HepG2 (cell line): ENCODE results near the gene EEFSEC. TPM values are rescaled to one million over a fixed set of nuclear protein-coding genes. Genes with fewer than 3 reads are reported as not detected.

Source experiments
- ATAC-seq: fragments of 200-7000 bp; cut with Tn5 transposase; 3 replicates; pipeline ENCODE4 v1.9.1; 2020; ENCODE audit warnings: mild to moderate bottlenecking, moderate library complexity
- BruUV-seq: library from RNA; stranded (reverse); fragments of 400-500 nt; replicated peaks from 2 replicates; lab custom pipeline; 2021; lab: Mats Ljungman, UMichigan
- CTCF ChIA-PET: fragments of 300-600 bp; formaldehyde crosslinking; extraction: SDS; loops from one replicate; lab custom pipeline; 2021; ENCODE audit warnings: low total read pairs, inconsistent platforms, low intra/inter-chr PET ratio; lab: Yijun Ruan, JAX
- POLR2A ChIA-PET: fragments of 350-600 bp; sonication (Branson Sonifier 250); formaldehyde crosslinking; loops from one replicate; lab custom pipeline; 2020; ENCODE audit warnings: antibody characterized with exemption, inconsistent platforms; lab: Yijun Ruan, JAX
- DNase-seq: peaks from one replicate; pipeline ENCODE4 v3.0.0-alpha.2; 2015; ENCODE audit warnings: low spot score
- FAIRE-seq: peaks from 3 replicates; lab custom pipeline; 2011; peaks lifted over from hg19 to GRCh38; lab: Jason Lieb, UNC
- H2AFZ ChIP-seq: one replicate; pipeline ENCODE4 v1.6.1; 2011; ENCODE audit warnings: low read length, inconsistent platforms
- H3K27ac ChIP-seq: fragments of 300-600 bp; 3 replicates; pipeline ENCODE4 v1.8.0; 2011; ENCODE audit warnings: mixed run types, mild to moderate bottlenecking, mixed read lengths, low read length, inconsistent platforms; ENCODE audit not compliant: insufficient read depth; ENCODE audit errors: extremely low read length
- H3K27me3 ChIP-seq, 2 experiments: fragments of 200-600 bp in 1 of 2; 2 replicates in 1 of 2; 3 replicates in 1 of 2; pipeline versions ENCODE4 v1.6.0 to v1.8.0; 2011; ENCODE audit warnings: low read length in 2 of 2, mild to moderate bottlenecking in 2 of 2, moderate library complexity in 2 of 2, inconsistent platforms in 1 of 2; ENCODE audit not compliant: insufficient read depth in 2 of 2, control insufficient read depth in 1 of 2
- H3K36me3 ChIP-seq, 2 experiments: fragments of 200-600 bp in 1 of 2; replicated peaks in 1 of 2; 2 replicates in 1 of 2; 3 replicates in 1 of 2; pipeline versions ENCODE4 v1.5.1 to v1.8.0; 2011; ENCODE audit warnings: low read length in 2 of 2, inconsistent platforms in 1 of 2; ENCODE audit not compliant: insufficient read depth in 2 of 2, control insufficient read depth in 1 of 2
- H3K4me1 ChIP-seq: 2 replicates; pipeline ENCODE4 v1.5.1; 2012; ENCODE audit warnings: low read length, inconsistent platforms; ENCODE audit not compliant: insufficient read depth
- H3K4me2 ChIP-seq: 2 replicates; pipeline ENCODE4 v1.6.0; 2011; ENCODE audit warnings: low read depth, low read length, inconsistent platforms
- H3K4me3 ChIP-seq, 3 experiments: fragments of 200-600 bp in 1 of 3; sonication (generic), shearing (Covaris generic) in 1 of 3; replicated peaks in 1 of 3; 2 replicates each; pipeline ENCODE4 v1.5.1; 2011 to 2016; ENCODE audit warnings: low read length in 3 of 3, inconsistent platforms in 2 of 3, low read depth in 2 of 3, mild to moderate bottlenecking in 2 of 3, control low read depth in 1 of 3, mixed read lengths in 1 of 3; ENCODE audit not compliant: insufficient read depth in 1 of 3
- H3K79me2 ChIP-seq: one replicate; pipeline ENCODE4 v1.6.1; 2011; ENCODE audit warnings: low read length, inconsistent platforms; ENCODE audit not compliant: insufficient read depth
- H3K9ac ChIP-seq: 2 replicates; pipeline ENCODE4 v1.6.0; 2011; ENCODE audit warnings: mild to moderate bottlenecking, low read depth, low read length, inconsistent platforms; ENCODE audit not compliant: insufficient read depth
- H3K9me3 ChIP-seq: 2 replicates; pipeline ENCODE4 v1.5.1; 2012; ENCODE audit warnings: mild to moderate bottlenecking, low read length
- H4K20me1 ChIP-seq: 2 replicates; pipeline ENCODE4 v1.6.0; 2011; ENCODE audit warnings: inconsistent platforms, mild to moderate bottlenecking, low read length, moderate library complexity; ENCODE audit not compliant: insufficient read depth
- HNF4A ChIP-seq: sonication (generic); formaldehyde crosslinking; IDR thresholded peaks from 2 replicates; pipeline ENCODE4 v1.4.0; 2020; ENCODE audit warnings: missing genetic modification reagents
- JUN ChIP-seq: sonication (generic); formaldehyde crosslinking; IDR thresholded peaks from 2 replicates; pipeline ENCODE4 v1.4.0; 2020; ENCODE audit warnings: mild to moderate bottlenecking, missing genetic modification reagents
- MTA3 ChIP-seq: sonication (generic); formaldehyde crosslinking; IDR thresholded peaks from 2 replicates; pipeline ENCODE4 v1.4.0; 2020; ENCODE audit warnings: missing genetic modification reagents
- NR2F2 ChIP-seq: IDR thresholded peaks from 2 replicates; pipeline ENCODE4 v1.6.1; 2012; ENCODE audit warnings: low read depth, inconsistent platforms, borderline replicate concordance
- SMAD9 ChIP-seq: sonication (generic); formaldehyde crosslinking; IDR thresholded peaks from 2 replicates; pipeline ENCODE4 v1.5.1; 2020; ENCODE audit warnings: mild to moderate bottlenecking, missing genetic modification reagents
- SOX6 ChIP-seq, 2 experiments: fragments of 450-650 bp in 1 of 2; sonication (generic) in 1 of 2; formaldehyde crosslinking in 1 of 2; IDR thresholded peaks; 2 replicates each; pipeline versions ENCODE4 v1.4.0 to v1.6.1; 2017 to 2020; ENCODE audit warnings: antibody characterized with exemption in 1 of 2, mild to moderate bottlenecking in 1 of 2, missing genetic modification reagents in 1 of 2
- SPEN ChIP-seq: sonication (generic); formaldehyde crosslinking; IDR thresholded peaks from 2 replicates; pipeline ENCODE4 v1.5.1; 2020; ENCODE audit warnings: low read depth, mild to moderate bottlenecking, missing genetic modification reagents
- U2AF2 ChIP-seq: fragments of 200-400 bp; formaldehyde crosslinking; IDR thresholded peaks from 2 replicates; pipeline ENCODE4 v1.6.1; 2017; ENCODE audit warnings: low read depth, mild to moderate bottlenecking, low read length
- ZNF850 ChIP-seq: sonication (generic); formaldehyde crosslinking; conservative IDR thresholded peaks from 2 replicates; pipeline ENCODE4 v1.9.0; 2021; ENCODE audit warnings: mild to moderate bottlenecking, missing genetic modification reagents
- WGBS: methylation state at CpG from one replicate; pipeline ENCODE4 v1.1.6; 2017; ENCODE audit warnings: low lambda C conversion rate; 5-methylcytosine and 5-hydroxymethylcytosine counted together
- in situ Hi-C: cut with HindIII; loops from 2 replicates; pipeline ENCODE4 v1.10.0; 2017; ENCODE audit warnings: low pct_unique_long_range_greater_than_20kb; ENCODE audit not compliant: extremely low pct_ligation_motif_present
- intact Hi-C: fragments of 100-400 bp; cut with micrococcal nuclease; formaldehyde crosslinking; loops from one replicate; pipeline ENCODE4 v1.10.0; 2022; ENCODE audit not compliant: unreplicated experiment
- polyA plus RNA-seq, 8 experiments: library from polyadenylated mRNA; depleted of rRNA in 3 of 8; stranded (reverse) in 7 of 8; unstranded in 1 of 8; fragments of >200 nt; fragmentation: Illumina TruSeq in 4 of 8; extraction: Trizol in 4 of 8; gene quantifications; 2 replicates each; pipeline versions ENCODE4 v1.2.1 to v1.2.3, GENCODE V29; 2011 to 2016; ENCODE audit warnings: low read depth in 4 of 8, missing spikeins in 1 of 8, mixed read lengths in 1 of 8; ENCODE audit not compliant: insufficient read depth in 1 of 8
- total RNA-seq, 5 experiments: library from RNA; depleted of rRNA; stranded (reverse); fragments of >200 nt; fragmentation: Illumina TruSeq; extraction: Trizol; gene quantifications; 2 replicates each; pipeline ENCODE4 v1.2.3, GENCODE V29; 2016; ENCODE audit warnings: low read depth in 1 of 5
- TF ChIP-seq, protein P1 (sequence below): sonication (generic); formaldehyde crosslinking; IDR thresholded peaks from 2 replicates; pipeline ENCODE4 v1.8.1; 2022; ENCODE audit warnings: mild to moderate bottlenecking, missing genetic modification reagents
- TF ChIP-seq, protein P2 (sequence below): IDR thresholded peaks from 2 replicates; pipeline ENCODE4 v1.6.1; 2016; ENCODE audit warnings: missing compliant biosample characterization, missing genetic modification reagents, borderline replicate concordance
- TF ChIP-seq, protein P3 (sequence below): sonication (generic); formaldehyde crosslinking; IDR thresholded peaks from 2 replicates; pipeline ENCODE4 v1.9.0; 2021; ENCODE audit warnings: missing genetic modification reagents, mild to moderate bottlenecking, borderline replicate concordance
- TF ChIP-seq, protein P4 (sequence below): sonication (generic); formaldehyde crosslinking; IDR thresholded peaks from 2 replicates; pipeline ENCODE4 v1.4.0; 2020; ENCODE audit warnings: mild to moderate bottlenecking, missing genetic modification reagents

The EEFSEC gene
- total and polyA plus RNA-seq, 2 of the 13 experiments (the other 11 are each of a cell fraction or from before 2014, with no cell fraction given), result 6.4 to 24.2 TPM

DNA sequence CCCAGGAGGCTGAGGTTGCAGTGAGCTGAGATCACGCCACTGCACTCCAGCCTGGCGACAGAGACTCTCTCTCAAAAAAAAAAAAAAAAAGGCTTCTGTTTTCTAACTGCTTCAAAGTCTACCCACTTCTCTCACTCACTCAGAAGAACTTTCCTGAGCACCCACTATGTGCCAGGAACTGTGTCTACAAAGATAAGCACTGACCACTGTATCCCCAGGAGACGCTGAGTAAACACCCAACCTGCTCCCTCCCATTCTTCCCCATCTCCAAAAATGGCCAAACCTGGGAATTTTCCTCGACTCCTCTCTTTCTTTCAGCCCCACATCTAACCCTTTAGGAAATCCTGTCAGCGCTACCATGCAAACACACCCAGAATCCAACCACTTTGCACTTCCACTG, 42.1 kb upstream of the EEFSEC start:
- H4K20me1 ChIP-seq, result no peaks in the 10 kb centered on the region
- POLR2A ChIA-PET, result interaction anchor here (1.9 kb wide), 1 partner anchor 13 kb away, joined by 5 read pairs; the partner anchor contains the start of gene RUVBL1
- in situ Hi-C loops (no loop called here), intact Hi-C loops (no loop called here)
- BruUV-seq, result no TSS peak
- 97% methylated on average over 5 of the region's 5 CpGs for WGBS
- ATAC-seq, result no peak
- H3K27me3 ChIP-seq, result no peaks in the 10 kb centered on the region
- H3K4me3 ChIP-seq, result no peak overlapping the region
- no peak overlapping the region for H3K4me2 ChIP-seq
- no peaks in the 10 kb centered on the region for H3K4me1 ChIP-seq
- TF ChIP-seq SMAD9 (CRISPR knock-in tag), result no peak
- no peak for FAIRE-seq
- peaks cover 14 to 63% of the 10 kb centered on the region in 2 experiments for H3K36me3 ChIP-seq
- DNase-seq, result no peak
- H3K27ac ChIP-seq, result no peak overlapping the region
- H2AFZ ChIP-seq, result no peak overlapping the region
- H3K79me2 ChIP-seq, result no peaks in the 10 kb centered on the region
- H3K9me3 ChIP-seq, result no peaks in the 10 kb centered on the region
- CTCF ChIA-PET, result no interaction called here
- H3K9ac ChIP-seq, result no peak overlapping the region

DNA sequence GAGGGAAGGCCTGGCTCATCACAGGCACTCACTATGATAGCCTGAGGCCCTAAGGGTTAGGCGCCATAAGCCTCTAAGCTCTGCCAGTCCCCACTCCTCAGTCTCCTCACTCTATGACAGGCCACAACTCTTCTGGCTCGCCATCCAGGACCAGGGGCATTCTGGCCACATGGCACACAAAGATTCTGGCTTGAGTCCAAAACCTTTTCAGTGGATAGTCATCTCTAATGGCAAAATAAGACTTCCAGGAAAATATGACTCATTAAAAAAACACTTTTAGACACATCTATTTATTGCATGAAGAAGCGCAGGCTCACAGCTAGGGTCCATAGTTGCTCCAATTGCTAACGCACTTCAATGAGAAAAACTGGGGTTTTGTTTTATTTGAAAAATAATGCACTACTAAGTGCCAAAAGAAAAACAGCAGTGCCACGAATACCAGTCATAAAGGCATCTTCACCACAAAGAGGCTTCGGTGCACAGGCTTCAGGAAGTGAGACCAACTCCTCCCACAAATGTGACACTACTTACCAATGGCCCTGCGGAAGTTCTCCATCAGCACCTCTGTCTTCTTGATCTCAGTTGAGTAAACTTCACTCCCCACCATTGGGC, 40.8 kb upstream of the EEFSEC start:
- no peak for ATAC-seq
- CTCF ChIA-PET, result no interaction called here
- no peak for TF ChIP-seq ZNF850 (CRISPR knock-in tag)
- no peak for TF ChIP-seq NR2F2
- TF ChIP-seq, protein P1, sequence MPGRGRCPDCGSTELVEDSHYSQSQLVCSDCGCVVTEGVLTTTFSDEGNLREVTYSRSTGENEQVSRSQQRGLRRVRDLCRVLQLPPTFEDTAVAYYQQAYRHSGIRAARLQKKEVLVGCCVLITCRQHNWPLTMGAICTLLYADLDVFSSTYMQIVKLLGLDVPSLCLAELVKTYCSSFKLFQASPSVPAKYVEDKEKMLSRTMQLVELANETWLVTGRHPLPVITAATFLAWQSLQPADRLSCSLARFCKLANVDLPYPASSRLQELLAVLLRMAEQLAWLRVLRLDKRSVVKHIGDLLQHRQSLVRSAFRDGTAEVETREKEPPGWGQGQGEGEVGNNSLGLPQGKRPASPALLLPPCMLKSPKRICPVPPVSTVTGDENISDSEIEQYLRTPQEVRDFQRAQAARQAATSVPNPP (CRISPR knock-in tag), result no peak
- no peak for TF ChIP-seq HNF4A (CRISPR knock-in tag)
- TF ChIP-seq, protein P2, sequence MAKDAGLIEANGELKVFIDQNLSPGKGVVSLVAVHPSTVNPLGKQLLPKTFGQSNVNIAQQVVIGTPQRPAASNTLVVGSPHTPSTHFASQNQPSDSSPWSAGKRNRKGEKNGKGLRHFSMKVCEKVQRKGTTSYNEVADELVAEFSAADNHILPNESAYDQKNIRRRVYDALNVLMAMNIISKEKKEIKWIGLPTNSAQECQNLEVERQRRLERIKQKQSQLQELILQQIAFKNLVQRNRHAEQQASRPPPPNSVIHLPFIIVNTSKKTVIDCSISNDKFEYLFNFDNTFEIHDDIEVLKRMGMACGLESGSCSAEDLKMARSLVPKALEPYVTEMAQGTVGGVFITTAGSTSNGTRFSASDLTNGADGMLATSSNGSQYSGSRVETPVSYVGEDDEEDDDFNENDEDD, result no peak
- no peak for TF ChIP-seq SOX6 (IDR thresholded peaks at IDR 0.05)
- TF ChIP-seq SOX6 (CRISPR knock-in tag; IDR thresholded peaks at IDR 0.05), result no peak
- TF ChIP-seq, protein P3, sequence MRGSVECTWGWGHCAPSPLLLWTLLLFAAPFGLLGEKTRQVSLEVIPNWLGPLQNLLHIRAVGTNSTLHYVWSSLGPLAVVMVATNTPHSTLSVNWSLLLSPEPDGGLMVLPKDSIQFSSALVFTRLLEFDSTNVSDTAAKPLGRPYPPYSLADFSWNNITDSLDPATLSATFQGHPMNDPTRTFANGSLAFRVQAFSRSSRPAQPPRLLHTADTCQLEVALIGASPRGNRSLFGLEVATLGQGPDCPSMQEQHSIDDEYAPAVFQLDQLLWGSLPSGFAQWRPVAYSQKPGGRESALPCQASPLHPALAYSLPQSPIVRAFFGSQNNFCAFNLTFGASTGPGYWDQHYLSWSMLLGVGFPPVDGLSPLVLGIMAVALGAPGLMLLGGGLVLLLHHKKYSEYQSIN, result no peak
- no peak for TF ChIP-seq U2AF2
- TF ChIP-seq MTA3, result no peak
- TF ChIP-seq, protein P4, sequence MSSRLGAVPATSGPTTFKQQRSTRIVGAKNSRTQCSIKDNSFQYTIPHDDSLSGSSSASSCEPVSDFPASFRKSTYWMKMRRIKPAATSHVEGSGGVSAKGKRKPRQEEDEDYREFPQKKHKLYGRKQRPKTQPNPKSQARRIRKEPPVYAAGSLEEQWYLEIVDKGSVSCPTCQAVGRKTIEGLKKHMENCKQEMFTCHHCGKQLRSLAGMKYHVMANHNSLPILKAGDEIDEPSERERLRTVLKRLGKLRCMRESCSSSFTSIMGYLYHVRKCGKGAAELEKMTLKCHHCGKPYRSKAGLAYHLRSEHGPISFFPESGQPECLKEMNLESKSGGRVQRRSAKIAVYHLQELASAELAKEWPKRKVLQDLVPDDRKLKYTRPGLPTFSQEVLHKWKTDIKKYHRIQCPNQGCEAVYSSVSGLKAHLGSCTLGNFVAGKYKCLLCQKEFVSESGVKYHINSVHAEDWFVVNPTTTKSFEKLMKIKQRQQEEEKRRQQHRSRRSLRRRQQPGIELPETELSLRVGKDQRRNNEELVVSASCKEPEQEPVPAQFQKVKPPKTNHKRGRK (CRISPR knock-in tag), result no peak
- TF ChIP-seq JUN (CRISPR knock-in tag), result no peak
- TF ChIP-seq SPEN, result no peak

More for the DNA sequence above, 40.8 kb upstream of the EEFSEC start:
- no peaks in the 10 kb centered on the region for H4K20me1 ChIP-seq
- H3K9me3 ChIP-seq, result no peaks in the 10 kb centered on the region
- H3K27me3 ChIP-seq, result no peaks in the 10 kb centered on the region
- H3K4me3 ChIP-seq, result no peak overlapping the region
- no TSS peak for BruUV-seq
- H3K9ac ChIP-seq, result no peak overlapping the region
- in situ Hi-C loops, result no loop called here
- WGBS, result 94% methylated on average over 6 of the region's 7 CpGs
- H3K4me1 ChIP-seq, result no peaks in the 10 kb centered on the region
- H3K79me2 ChIP-seq, result peaks cover under 1% of the 10 kb centered on the region
- peaks cover 16 to 56% of the 10 kb centered on the region in 2 experiments for H3K36me3 ChIP-seq
- POLR2A ChIA-PET, result interaction anchor here (1.9 kb wide), 1 partner anchor 11 kb away, joined by 5 read pairs; the partner anchor contains the start of gene RUVBL1
- no peak overlapping the region for H3K27ac ChIP-seq
- DNase-seq (no peak), FAIRE-seq (no peak)
- H3K4me2 ChIP-seq, result no peak overlapping the region
- no peak overlapping the region for H2AFZ ChIP-seq
- intact Hi-C loops, result no loop called here
